Measurements from ENCODE around the gene HOXB5. TPM values are rescaled to one million over a fixed set of nuclear protein-coding genes. Genes with fewer than 3 reads are reported as not detected.

The HOXB5 gene
- polyA plus RNA-seq, 1 experiment, result not detected

DNA sequence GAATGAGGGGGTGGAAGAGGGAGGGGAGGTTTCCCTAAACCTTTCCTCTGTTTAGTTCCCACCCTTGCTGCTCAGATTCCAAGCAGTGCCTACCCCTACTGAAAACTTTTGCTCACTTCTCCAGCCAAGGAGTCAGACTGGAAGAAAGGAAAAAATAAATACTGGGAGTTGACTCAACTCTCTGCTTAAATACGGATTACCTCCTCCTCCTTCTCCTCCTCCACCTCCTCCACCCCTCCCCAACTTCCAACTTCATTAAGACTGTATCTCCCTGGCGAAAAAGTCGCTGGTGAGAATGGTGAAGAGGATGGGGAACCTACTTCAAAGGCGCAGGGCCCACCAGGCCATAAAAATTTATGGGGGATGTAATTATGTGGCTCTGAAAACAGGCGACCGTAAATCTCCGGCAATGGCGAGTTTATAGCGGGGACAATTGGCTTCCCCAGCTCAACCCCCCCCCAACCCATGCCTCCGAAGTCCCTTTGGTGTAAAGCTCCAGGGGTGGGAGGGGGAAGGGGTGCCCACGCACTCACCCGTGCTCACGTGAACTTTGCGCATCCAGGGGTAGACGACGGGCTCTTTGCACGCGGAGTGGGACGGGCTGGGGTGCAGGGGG lies 16.1 kb downstream of the HOXB5 start:
- Histone ChIP-seq H3K4me3 (ENCODE audit: low read depth, low read length) (no peak overlapping the region), H3K36me3 (ENCODE audit: control insufficient read depth, insufficient read depth, low read length) (no peaks in the 10 kb centered on the region), H3K27me3 (ENCODE audit: control insufficient read depth, insufficient read depth, low read length) (peaks cover 73% of the 10 kb centered on the region)
- CTCF ChIA-PET, result no interaction called here
- DNase-seq (ENCODE audit: low read depth), result no peak
- POLR2A ChIA-PET, result no interaction called here
- TF ChIP-seq, protein P1, sequence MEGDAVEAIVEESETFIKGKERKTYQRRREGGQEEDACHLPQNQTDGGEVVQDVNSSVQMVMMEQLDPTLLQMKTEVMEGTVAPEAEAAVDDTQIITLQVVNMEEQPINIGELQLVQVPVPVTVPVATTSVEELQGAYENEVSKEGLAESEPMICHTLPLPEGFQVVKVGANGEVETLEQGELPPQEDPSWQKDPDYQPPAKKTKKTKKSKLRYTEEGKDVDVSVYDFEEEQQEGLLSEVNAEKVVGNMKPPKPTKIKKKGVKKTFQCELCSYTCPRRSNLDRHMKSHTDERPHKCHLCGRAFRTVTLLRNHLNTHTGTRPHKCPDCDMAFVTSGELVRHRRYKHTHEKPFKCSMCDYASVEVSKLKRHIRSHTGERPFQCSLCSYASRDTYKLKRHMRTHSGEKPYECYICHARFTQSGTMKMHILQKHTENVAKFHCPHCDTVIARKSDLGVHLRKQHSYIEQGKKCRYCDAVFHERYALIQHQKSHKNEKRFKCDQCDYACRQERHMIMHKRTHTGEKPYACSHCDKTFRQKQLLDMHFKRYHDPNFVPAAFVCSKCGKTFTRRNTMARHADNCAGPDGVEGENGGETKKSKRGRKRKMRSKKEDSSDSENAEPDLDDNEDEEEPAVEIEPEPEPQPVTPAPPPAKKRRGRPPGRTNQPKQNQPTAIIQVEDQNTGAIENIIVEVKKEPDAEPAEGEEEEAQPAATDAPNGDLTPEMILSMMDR (IDR thresholded peaks at IDR 0.05; ENCODE audit: insufficient read depth, low read depth, low read length), result no peak

DNA sequence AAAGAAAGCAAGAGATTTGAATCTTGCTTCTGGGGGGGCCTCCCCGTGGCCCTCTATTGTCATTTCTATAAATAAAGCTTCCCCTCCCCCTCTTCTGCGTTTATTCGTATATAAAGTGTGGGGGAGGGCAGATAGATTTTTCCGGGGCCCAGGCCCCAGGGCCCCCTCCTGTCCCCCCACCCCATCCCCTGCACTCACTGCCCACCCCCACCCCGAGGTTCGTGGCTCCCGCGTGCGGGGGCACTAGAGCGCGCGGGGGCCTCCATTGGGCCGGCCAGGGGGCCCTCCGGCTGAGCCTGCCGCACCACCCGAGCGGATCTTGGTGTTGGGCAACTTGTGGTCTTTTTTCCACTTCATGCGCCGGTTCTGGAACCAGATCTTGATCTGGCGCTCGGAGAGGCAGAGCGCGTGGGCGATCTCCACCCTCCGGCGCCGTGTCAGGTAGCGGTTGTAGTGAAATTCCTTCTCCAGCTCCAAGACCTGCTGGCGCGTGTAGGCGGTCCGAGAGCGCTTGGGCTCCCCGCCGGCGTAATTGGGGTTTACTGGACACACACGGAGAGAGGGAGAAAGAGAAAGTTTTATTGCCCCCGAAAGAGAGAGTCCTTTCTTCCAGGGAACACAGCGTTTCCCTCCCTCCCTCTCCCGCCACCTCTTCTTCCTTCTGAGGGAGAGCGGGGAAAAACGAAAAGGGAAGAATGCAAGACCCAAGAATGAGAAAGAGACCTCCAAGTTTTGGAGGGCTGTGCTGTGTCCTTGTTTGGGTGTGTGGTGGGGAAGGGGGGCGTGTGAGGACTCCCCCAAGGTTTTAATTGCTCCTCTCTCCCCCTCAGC lies 16.9 kb downstream of the HOXB5 start:
- Histone ChIP-seq H3K36me3 (ENCODE audit: control insufficient read depth, insufficient read depth, low read length) (no peaks in the 10 kb centered on the region), H3K27me3 (ENCODE audit: control insufficient read depth, insufficient read depth, low read length) (peaks cover 73% of the 10 kb centered on the region), H3K4me3 (ENCODE audit: low read depth, low read length) (no peak overlapping the region)
- CTCF ChIA-PET, result no interaction called here
- no peak for DNase-seq (ENCODE audit: low read depth)
- TF ChIP-seq, protein P1 (IDR thresholded peaks at IDR 0.05; ENCODE audit: insufficient read depth, low read depth, low read length), result no peak
- POLR2A ChIA-PET, result no interaction called here

DNA sequence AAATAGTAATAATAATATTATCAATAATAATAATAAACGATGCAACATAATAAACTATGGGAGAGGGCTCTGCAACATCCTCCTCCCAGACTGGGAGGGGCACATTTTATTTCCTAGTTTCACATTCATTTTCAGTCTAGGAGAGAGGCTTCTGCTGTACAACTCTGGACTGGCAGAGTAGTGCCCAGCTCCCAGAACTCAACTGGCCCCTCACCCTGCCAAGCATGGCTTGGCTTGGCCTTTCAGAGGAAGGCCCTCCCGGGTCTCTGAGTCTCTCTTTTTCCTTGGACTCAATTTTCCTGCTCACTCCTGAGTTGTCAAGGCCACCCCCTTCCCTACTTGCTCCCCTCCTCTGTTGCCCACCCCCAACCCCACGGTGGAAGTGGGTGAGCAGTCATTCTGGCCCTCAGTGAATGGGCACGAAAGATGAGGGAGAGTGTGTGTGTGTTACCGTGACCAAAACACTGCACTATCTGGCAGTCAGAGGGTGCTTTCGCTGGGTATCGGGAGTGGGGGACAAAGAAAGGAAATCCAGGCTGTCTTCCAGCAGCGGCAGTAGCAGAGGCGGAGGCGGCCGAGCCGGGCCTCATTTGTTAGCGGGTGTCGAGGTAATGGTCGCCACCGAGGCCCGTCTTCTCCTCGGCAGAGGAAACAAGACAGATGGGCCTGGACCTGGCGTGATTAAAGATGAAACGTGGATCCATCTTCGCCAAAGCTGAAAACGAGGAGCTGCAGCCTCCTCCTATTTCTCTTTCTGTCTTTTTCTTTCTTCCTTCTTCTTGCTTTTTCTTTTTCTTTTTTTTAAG lies 17.7 kb downstream of the HOXB5 start:
- POLR2A ChIA-PET, result no interaction called here
- TF ChIP-seq, protein P1 (IDR thresholded peaks at IDR 0.05; ENCODE audit: insufficient read depth, low read depth, low read length), result no peak
- no peak for DNase-seq (ENCODE audit: low read depth)
- CTCF ChIA-PET, result no interaction called here
- no peaks in the 10 kb centered on the region for H3K36me3 ChIP-seq (ENCODE audit: control insufficient read depth, insufficient read depth, low read length)
- no peak overlapping the region for H3K4me3 ChIP-seq (ENCODE audit: low read depth, low read length)
- peaks cover 74% of the 10 kb centered on the region for H3K27me3 ChIP-seq (ENCODE audit: control insufficient read depth, insufficient read depth, low read length)

DNA sequence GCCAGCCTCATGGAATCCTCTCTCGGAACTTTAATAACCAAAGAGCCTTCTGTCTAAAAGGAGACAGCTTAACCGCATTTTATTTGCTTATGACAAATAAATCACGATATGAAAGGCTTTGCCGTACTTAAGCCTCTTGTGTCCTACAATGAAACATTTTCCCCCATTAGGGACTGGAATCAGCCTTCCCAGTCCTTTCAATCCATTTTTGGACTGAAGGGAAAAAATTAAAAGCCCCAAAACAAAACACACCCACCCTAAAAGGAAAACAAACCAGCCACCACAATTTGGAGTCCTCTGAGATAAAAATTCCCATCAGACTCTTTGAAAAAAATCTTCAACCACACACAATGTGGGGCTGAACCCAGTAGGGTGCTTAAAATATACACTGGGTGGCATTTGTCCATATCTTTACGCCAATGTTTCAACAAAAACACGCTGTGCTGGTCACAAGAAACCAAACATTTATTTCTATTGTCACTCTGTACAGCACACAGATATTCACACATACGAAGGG lies 18.5 kb downstream of the HOXB5 start:
- Histone ChIP-seq H3K27me3 (ENCODE audit: control insufficient read depth, insufficient read depth, low read length) (peaks cover 78% of the 10 kb centered on the region), H3K36me3 (ENCODE audit: control insufficient read depth, insufficient read depth, low read length) (no peaks in the 10 kb centered on the region), H3K4me3 (ENCODE audit: low read depth, low read length) (no peak overlapping the region)
- no peak for DNase-seq (ENCODE audit: low read depth)
- TF ChIP-seq, protein P1 (IDR thresholded peaks at IDR 0.05; ENCODE audit: insufficient read depth, low read depth, low read length), result no peak
- POLR2A ChIA-PET, result interaction anchor here (0.6 kb wide), 1 partner anchor 41 kb away, joined by 7 read pairs; no protein-coding TSS in a partner anchor
- CTCF ChIA-PET, result interaction anchor here (1.0 kb wide), 1 partner anchor 239 kb away, joined by 3 read pairs; no protein-coding TSS in a partner anchor
